HG03432 (cell line): ENCODE measurements around the gene TBC1D14.

Experiments
- ATAC-seq: cut with Tn5 transposase; IDR thresholded peaks from one replicate; pipeline ENCODE4 v1.9.1; 2021; ENCODE audit warnings: mild to moderate bottlenecking, moderate library complexity; ENCODE audit not compliant: unreplicated experiment

Gene TBC1D14

DNA sequence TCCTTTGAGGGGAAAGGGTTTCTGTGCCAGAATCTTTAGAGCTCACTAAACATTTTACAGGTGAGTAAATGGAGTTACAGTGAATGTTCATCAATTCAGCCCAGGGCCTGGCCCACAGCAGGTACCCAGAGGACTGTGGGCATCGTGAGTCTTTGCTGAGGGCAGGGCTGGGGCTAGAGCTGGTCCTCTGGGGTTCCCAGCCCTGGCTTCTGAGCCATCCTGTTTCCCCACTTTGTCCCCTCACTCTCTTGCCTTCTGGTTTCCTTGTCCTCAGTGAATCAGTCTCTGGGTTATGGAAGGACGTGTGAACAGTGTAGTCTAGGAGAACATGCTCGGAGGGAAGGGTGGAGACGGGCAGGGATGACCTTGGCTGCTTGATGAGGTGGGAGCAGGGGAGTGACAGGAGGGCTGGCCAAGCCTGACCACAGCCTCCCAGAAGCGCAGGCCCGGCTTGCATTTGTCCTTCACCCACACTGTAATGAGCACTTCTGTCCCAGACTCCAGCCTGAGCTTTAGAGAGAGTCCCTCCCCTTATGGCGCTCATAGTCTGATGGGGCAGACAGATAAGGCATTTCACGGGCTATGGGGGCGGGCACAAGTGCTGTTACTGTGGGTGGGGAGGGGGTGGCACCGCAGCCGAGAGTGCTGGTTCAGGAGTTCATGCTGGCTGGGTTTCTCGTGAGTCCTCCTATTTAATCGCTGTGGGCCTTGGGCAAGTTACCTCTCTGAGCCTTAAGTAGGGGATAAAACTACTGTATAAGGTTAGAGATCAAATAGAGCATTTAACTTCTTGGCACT is 17.3 kb downstream of the TBC1D14 start:
- no peak for ATAC-seq

DNA sequence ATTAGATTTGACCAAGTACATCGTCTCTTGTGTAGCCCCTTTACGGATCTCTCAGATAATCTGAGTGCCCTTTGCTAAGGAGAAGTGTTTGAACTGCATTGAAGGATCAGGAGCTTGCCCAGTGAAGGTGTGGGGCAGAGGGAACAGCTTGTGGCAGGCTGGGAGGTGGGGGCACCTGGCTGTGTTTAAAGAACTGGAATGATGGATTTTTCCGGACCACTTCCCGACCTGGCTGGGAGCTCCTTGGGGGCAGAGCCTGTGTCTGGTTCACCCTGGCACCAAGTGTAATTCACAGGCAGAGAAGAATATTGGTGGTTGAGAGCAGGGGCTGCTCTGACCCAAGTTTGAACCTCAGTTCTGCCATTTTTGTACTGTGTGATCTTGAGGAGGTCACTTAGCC is 18.5 kb downstream of the TBC1D14 start:
- ATAC-seq = no peak

DNA sequence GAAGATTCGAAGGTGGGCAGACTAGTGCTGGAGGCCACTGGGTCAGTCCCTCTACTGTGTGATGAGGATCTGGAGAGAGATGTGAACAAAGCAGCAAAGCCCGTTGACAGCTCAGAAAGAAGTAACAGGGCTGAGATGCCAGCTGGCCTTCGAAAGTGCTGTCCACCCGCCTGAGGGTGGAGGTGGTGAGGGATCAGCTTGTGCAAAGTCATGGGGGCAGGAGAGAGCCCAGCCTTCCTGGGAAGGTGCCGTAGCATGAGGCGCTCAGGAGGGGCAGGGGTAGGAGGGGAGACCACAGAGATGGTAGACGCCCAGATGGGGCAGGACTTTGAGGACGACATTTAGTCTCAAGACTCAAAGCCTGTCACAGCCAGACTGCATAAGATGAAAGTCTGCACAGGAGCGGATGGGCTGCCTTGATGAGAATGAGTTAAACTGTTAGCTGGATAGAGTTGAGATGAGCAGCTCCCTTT is 19.7 kb downstream of the TBC1D14 start:
- no peak for ATAC-seq

DNA sequence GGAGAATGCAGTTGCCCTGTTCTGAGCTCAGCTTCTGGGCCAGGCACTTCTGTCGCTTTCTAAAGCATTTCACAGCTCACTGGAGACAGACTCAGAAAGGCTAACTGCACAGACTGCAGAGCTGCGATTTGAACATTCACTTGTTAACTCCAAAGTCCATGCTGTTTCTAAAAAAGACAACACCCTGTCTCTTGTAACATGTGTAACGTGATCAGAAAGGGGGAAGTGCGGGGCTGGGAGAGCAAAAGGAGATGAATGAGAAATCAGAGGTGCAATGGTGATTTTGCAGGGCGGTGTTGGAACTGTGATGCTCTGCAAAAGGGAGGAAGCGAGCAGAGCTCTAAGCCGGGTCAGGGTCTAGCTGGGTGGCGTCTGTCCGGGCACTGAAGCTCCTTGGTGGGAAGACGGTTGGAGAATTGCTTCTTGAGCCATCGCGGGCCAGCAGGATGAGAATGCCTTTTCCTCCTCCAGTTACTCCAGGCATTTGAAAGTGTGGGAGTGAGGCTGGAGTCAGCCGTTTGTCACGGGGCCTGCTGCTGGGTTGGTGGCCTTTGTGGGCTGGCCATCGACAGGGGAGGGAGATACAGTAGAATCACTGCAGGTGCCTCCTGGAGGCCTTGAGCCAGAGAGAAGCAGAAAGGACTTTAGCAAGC is 20.3 kb downstream of the TBC1D14 start:
- ATAC-seq = no peak

DNA sequence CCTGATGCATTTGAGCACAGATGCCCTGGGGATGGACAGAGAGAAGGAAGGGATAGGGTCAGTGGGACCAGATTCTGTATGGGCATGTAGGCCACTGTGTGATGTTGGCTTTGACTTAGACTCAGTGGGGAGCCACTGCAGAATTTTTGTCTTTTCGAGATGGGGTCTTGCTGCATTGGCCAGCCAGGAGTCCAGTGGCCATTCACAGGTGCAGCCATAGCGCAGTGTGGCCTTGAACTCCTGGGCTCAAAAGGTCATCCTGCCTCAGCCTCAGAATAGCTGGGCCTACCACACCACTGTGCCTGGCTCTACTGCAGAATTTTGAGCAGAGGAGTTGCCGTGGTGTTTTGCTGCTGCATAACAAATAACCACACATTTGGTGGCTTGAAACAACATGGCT is 22.8 kb downstream of the TBC1D14 start:
- ATAC-seq = no peak

DNA sequence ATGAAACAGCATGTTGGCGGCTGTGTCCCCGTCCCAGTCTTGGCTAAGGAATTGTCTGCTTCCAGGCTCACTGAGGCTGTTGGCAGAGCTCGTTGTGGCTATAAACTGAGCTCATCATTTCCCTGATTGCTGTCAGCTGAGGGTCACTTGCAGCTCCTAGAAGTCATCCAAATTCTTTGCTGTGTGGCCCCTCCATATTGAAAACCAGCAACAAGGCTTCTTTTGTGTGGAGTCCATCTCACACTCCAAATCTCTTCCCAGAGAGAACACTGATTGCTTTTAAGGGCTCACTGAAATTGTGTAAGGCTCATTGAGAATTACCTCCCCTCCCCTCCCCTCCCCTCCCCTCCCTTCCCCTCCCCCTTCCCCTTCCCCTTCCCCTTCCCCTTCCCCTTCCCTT is 23.3 kb downstream of the TBC1D14 start:
- ATAC-seq = no peak

DNA sequence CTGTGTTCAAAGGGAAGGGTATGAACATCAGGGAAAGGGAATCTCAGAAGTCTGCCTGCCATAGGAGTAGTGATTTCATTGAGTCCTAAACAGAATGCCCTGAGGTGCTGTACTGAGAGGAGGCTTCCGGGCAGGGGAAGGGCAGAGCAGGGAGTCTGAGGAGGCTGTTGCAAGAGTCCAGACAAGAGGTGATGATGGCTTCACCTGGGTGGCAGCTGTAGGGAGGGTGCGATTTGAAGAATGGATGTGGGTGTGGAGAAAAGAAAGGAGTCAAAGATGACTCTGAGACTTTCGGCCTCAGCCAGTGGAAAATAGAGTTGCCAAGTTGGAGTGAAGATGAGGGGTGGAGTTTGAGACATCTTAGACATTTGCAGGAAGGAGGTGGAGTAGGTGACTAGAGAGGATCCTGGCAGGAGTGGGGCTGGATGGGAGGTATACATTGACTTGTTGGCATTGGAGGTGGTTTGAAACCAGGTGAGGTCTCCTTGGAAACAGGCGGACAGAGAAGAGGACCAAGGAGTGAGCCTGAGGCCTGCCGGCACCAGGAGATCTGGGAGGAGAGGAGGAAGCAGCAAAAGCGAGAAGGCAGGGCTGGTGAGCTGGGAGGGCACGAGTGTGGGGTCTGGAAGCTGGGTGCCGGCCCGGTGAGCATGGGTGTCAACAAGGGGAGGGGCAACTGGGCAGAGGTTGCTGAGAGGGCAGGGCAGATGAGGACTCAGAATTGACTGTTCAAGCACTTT is 24.2 kb downstream of the TBC1D14 start:
- no peak for ATAC-seq

DNA sequence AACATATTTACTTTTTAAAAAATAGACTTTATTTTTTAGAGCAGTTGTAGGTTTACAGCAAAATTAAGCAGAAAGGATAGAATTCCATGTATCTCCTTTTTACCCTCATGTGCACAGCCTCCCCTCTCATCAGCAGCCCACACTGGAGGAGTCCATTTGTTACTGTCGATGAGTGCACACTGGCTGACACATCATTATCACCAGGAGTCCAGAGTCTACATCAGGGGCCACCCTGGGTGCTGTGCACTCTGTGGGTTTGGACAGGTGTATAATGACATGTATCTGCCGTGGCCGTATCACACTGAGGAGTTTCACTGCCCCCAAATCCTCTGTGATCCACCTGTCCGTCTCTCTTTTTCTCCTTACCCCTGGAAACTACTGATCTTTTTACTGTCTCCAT is 26.3 kb downstream of the TBC1D14 start:
- ATAC-seq = no peak

DNA sequence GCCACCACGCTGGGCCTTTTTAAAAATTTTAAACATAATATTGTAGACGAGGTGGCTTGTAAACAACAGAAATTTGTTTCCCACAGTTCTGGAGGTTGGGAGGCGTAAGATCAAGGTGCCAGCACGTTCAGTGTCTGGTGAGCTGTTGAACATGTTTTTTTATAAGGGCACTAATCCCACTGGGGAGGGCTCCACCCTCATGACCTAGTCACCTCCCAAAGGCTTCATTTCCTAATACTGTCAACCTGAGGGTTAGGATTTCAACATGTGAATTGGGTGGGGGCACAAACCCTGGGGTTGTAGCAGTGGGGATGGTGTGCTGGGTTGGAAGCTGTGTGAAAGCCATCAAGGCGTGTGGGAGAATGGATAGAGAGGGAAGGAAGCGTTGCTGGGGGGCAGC is 27.6 kb downstream of the TBC1D14 start:
- ATAC-seq = no peak

DNA sequence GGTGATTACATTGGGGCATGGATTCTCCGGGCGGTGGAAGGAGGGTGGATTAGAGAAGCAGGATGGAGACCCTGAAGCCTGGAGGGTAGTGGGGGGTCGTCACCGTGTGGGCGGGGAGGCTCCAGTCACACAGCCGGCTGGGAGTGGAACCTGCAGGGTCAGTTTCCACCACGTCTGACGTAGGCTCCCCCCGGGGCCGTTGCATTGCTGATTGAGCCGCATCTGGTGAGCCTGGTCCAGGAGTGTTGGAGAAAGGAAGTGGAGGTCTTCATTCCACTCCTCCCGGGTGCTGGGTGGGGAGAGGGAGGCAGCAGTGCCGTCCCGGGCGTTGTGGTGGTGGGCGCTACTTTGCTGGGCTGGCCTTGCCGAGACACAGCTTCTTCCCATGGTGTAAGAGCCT is 28.1 kb downstream of the TBC1D14 start:
- no peak for ATAC-seq

DNA sequence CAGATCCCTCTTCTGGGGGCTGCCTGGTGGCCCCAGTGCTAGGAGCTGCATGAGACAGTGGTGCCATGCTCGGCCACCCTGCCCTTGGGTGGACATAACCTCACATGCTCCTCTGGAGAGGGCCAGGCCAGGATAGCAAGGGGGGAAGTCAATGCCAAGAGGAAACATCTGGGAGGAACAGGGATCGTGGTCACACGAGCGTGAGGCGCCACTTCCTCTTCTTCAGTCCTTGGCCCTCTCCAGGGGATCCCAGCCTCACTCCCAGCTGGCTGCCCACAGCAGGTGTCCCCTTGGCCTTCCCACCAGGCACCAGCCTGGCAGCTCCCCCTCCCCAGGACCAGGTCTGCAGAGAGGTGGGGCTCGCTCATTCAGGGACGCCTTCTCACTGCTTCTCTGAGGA is 28.6 kb downstream of the TBC1D14 start:
- no peak for ATAC-seq

DNA sequence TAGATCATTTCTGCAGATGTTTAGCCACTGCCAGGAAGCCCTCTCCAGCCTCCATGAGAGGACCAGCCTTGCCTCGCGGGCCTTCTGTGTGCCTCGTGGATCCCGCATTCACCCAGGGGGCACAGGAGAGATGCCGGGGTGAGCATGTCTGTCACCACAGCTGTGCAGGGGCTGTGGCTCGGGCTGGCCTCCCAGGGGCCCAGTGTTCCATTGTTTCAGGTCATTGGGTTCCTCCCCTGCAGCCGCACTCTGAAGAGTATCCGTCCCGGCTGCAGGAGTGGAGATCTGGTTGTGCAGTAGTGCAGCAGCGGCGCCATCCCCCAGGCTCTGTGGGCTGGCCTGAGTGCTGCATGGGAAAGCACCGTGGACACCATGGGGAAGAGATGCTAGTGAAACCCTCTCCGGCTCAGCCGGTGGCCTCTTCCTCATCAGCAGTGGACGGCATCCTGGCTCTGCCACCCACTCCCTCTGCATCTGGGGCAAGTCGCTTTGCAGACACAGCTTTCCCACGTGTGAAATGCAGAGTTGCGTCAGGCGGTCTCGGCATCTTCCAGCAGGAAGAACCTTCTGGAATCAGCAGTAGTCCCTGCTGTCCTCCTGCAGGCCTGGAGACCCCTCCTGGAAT is 29.1 kb downstream of the TBC1D14 start:
- no peak for ATAC-seq

DNA sequence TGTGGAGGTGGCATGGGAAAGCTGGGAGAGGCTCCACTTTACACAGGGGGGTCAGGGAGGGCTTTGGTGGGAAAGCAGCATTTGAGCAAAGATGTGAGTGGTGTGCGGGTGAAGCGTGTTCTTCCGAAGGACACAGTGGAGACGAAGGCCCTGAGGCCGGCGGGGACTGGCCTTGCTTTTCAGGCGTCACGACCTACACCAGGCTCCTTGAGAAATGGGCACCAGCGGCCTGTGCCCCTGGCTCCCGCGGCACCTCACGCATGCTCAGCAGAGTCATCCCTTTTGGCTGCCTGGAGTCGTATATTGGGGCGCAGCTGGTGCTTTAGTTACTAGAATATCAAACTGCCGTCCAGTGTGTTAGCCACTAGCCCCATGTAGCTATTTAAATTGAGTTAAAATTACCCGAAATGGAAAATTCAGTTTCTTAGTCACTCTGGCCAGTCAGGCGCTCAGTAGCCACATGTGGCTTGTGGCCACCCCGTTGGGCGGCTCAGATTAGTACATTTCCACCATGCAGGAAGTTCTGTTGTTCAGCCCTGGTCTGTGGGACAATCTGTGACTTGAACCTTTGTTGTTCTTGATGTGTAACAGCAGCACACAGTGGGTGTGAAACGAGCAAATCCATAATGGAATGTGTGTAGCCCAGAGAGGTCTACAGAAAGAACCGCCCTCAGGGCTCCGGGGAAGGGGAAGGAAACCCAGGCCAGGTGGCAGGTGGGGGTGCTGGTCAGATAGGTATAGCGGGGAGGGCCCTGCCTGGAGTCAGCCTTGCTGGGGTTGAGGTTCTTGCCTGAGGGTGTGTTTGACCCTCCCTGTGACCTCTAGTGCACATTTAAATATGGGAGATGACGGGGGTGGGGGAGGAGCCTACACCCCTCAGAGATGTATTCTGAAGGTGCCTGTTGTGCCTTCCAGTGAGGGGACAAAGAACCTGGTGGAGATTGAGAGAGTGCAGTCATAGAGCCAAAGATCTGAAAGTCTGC is 30.4 kb downstream of the TBC1D14 start:
- ATAC-seq = no peak

DNA sequence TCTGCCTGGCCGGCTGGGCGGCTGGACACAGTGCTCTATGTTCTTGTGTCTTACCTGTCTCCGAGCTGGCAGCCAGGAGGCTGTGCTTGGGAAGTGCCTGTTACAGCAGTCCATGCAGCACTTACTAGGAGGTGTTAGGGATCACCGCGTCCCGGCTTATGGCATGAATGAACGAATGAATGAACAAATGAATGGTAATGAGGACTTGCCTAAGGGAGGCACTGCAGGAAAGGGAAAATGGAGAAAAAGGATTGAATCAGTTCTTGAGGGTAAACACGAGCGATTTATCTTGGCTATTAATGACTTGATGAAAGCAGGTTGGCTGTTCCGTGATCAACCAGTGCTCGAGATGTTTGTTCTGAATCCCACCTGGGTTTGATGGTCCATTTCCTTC is 31.1 kb downstream of the TBC1D14 start:
- no peak for ATAC-seq

DNA sequence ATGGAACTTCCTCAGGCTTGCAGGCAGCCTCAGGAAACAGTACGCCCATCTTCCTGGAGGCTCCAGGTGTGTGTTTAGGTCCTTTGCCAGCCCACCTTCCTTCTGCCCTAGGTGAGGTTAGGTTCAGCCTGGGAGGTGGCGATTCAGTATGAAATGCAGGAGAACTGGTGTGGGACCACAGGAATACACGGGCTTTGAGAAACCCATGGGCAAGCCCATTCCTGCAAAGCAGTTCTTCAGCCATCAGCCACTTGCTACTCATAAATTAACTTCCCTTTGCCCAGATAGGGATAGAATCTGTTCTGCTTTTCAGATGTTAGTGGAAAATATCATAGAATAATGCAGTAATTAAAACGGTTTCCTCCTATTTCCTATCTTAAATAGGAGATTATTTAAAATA is 32.2 kb downstream of the TBC1D14 start:
- no peak for ATAC-seq

DNA sequence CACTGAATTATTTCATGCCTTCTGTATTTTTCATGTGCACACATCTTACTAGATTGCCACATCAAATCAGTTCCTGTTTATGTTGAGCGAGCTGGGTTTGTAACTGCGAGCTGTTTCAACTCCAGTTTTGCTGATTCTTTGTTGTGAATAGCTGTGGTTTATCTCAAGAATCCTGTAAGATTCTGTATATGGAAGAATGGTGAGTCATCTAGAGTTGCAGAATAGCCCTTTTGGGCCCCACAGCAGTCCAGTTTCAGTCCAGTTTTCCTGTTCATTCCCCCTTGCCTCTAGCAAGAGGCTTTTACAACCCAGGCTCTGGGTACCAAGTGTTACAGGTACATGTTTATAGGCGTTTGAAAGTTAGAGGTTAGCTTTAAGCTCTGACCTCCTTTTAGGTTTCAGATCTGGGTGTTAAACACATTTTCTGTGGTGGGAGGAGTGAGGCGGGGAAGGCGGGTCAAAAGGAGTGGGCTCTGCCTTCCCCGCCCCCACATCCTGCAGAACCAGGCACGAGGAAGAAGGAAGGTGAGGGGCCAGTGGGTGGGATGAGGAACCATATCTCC is 32.7 kb downstream of the TBC1D14 start:
- ATAC-seq = peak; percentile 74

DNA sequence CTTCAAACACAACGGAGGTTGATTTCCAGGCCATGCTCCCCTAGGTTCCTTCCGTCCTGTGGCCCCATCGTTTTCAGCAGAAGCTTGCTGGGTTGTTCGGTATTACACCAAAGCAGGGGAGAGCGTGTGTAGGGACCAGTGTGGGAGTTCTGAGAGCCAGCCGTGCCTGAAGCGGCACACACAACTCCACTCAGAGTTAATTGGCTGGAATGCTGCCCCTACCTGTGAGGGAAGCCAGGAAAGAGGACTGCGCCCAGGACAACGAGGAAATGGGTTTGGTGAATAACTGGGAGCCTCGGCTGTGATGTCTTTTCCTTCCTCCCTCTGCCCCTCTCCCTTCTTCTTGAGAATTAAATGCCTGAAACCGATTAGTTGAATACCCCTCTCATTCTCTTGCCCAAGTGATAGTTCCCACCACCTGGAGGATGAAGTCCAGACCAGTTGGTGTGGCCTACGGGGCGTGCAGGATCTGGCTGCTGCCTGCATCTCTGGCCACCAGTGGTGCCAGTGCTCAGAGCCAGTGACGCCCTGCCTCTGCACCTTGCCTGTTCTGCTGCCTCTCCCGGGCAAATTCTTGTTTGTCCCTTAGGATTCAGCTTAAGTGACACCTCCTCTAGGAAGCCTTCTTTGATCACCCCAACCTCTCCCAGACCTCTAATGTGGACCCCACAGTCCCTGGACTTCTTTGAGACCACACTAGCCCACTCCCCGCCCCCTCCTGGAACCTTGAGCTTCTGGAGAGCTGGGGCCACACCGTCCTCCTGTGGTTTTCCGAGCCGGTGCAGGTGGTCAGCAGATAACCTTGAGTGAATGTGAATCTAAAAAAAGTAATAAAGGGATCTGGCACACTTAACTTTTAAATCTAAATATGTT is 33.6 kb downstream of the TBC1D14 start:
- ATAC-seq = no peak

DNA sequence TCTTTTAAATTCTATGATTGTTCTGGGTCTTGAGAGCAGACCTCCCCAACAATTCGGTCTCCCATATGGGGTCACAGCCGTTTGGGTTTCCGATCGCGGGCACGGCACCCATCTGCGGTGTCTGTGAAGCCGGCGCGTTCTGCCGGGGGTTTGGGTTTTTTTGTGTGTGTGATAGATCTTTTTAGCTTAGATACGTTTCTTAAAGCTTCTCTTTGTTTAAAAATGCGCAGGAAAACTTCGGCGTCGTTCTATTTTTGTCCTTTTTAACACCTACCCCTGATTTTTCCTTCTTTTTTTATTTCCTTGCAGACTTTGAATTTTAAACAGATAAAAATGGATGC is 34.2 kb downstream of the TBC1D14 start:
- no peak for ATAC-seq
